Fibroblast of skin of right biceps (primary cell): Measurements from ENCODE around the gene PSMB10.
A peak's percentile ranks its signal among the peaks of the same experiment; 100 is the strongest.
"Not testable (repeated sequence)": the region's sequence is repeated elsewhere in the genome, so short reads cannot be mapped to it uniquely, and the experiment has no call there.

Source experiments
- DNase-seq: peaks from one replicate; pipeline ENCODE4 v3.0.0-alpha.2; 2013

PSMB10 gene

GRCh38 chr16:67936124-67936879 is at the start of gene PSMB10:
PSMB10 (minus strand) TSS chr16:67936850; CDS start chr16:67936749, 101 bp downstream.
- peak; percentile 59 for DNase-seq

- no peak for DNase-seq
Measured at GRCh38 chr16:67982011-67982696, 45.5 kb upstream of the PSMB10 start.

- no peak for DNase-seq
Measured at GRCh38 chr16:67979955-67980678, 43.5 kb upstream of the PSMB10 start, which contains the start of gene DPEP3. DPEP3 (minus strand) TSS chr16:67980499; CDS start chr16:67980380, 119 bp downstream.

DNA sequence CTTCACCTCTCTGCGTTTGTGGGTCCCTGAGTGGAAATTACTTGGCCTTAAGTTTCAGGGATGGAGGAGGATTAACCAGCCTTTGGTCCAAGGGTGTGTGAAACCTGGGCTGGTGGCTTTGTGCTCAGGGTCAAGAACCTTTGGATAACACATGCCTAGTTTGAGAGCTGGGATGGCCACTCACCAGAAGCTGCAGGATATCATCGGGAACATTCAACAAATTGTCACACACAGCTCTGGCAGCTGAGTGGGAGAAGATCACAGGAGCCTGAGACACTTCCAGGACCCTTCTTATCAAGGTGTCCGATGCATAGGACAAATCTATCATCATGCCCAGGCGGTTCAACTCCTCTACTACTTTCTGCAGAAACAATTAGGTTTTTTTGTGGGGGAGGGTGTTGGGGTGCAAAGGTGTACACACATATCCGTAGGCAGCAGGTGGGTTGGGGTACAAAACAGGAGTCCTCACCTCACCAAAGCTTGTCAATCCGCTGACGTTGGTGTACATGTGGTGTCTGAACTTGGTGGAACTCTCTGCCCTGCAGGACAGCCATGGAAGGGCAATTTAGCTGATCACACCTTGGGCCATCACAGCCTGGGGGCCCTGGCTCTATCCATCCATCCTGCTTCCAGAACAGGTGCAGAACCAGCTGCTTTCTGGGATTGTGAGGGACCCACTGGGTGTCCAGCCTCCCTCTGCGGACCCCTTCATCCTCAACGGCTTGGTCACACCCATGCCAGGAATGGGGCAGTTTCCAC is 41.0 kb upstream of the PSMB10 start:
- no peak for DNase-seq

DNA sequence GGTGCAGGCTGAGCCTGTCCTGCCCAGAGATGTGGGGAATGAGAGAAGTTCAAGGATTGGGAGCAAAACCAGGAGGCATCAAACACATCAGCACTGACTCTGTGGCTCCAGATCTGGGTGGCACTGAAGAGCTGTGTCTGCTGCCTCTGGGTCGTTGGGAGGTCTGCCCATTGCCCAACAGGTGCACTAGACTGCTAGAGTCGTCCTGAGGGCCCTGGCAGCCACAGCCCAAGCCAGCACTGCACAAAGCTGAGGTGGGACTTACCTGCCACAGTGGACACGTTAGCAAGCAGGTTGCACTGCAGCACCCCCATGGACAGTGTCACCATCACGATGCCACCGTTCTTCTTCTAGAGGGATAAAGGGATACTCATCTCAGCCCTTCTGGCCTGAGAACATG is 40.4 kb upstream of the PSMB10 start:
- DNase-seq, result no peak

DNA sequence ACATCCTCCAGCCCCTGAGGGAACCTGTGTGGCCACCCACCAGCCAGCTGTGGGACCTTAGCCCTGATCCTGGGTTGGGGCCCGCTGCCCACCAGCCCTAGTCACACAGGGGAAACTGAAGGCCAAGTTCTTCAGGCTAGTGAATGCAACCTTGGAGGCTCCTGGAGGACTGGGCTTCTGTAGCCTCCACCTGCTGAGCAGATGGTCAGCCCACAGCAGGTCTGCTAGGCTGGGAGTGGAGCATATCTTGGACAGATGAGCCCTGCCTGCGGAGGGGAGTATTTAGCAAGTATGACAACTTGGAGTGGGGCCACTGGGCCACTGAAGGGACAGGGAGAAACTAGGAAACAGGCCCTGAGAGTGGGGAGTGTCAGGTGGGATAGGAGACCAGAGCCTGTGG is 39.6 kb upstream of the PSMB10 start:
- DNase-seq, result no peak

GRCh38 chr16:67975321-67976105 is 38.9 kb upstream of the PSMB10 start:
- DNase-seq, result no peak

- DNase-seq, result not testable (repeated sequence)
Measured at GRCh38 chr16:67972285-67972684, 35.6 kb upstream of the PSMB10 start.

- DNase-seq, result no peak
Measured at GRCh38 chr16:67971111-67971510, 34.5 kb upstream of the PSMB10 start.

- no peak for DNase-seq
Measured at GRCh38 chr16:67969254-67970039, 32.8 kb upstream of the PSMB10 start.

DNA sequence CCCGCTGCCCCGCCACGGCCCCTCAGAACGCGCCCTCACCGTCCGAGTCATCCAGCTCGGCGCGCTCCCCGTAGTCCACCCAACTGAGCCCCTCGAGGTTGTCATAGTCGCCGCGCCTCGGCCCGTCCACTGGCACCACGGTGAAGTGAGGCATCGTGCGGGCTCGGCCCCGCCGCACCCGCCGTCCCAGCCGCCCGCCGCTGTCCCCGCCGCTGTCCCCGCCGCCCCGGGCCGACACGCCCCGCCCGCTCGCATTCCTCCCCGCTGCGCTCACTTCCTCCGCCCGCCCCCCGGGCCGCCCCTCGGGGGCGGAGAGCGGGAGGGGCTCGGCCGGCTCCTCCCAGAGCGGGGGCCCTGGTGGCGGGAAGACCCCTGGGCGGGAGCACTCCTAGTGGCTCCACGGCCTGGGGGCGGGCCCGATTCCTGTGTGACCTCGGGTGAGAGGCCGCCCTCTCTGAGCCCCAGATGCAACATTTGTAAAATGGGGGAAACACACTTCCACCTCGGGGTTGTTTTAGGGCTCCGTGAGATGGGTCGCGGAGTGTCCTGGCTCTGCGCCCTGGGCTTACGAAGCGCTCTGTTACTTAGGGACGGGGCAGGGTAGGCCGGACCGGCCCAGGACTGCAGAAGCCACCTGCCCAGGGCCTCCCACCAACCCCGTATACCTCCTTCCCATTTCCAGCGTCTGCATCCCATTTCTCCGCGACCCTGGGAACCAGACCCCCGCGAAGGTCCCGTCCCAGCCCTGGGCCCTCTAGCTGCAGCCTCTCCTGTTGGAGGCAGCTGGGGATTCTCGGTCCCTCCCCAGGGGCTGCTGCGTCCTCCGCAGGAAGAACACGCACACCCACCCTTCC is 32.0 kb upstream of the PSMB10 start, which contains the start of gene SLC12A4:
SLC12A4 (minus strand) TSS at position 238 of the 854 bp plus-strand sequence; CDS start at position 154, 84 bp downstream.
- DNase-seq, result peak; percentile 90

DNA sequence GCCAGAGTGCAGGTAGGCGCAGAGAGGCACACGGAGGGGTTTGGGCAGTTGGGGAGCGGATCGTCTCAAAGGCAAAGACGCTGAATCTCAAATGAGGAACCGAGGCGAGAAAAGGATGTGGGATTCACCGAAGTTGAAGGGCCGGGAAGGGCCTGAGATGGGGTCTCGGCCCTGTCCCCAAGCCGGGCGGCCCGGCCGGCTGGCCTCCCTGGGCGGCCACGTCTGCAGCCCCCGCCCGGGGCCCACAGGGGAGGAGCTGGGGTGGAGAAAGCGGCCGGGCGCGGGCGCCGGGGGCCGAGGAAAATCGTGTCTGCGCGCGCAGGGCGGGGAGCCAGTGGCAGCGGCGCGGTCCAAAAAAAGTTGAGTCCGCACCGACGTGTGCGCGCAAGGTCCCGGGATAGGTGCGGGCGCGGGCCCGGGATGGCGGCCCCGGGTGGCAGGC is 31.3 kb upstream of the PSMB10 start:
- peak; percentile 42 for DNase-seq

GRCh38 chr16:67967183-67967957 is 30.7 kb upstream of the PSMB10 start:
- DNase-seq, result peak; percentile 51

DNA sequence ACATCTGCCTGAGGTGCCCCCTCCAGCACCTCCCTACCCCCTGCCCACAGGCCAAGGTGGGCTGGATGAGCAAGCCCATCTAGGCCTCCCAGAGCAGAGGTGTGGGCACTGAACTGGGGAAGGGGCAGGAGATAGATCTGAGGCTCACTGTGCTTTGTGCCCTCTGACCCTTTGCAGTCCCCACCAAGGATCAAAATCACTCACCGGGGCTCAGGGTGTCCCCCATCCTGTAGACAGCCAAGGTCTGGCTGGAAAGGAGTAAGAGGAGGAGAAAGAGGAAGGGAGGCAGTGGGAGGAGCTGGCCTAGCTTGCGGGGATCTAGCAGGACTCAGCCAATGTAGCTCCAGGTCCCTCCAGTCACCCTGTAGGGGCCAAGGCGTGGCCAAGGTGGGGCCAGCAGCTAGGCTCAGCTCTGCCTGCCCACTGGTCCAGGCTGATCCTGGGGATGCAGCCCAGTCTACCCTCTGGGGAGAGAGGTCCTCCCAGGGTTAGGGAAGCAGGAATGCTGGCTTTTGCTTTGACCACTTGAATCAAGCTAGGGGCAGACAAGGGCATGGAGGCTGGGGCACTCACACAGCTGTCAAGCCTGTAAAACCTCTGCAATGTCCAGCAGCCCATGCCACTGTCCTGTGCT is 30.0 kb upstream of the PSMB10 start:
- peak; percentile 15 for DNase-seq

DNA sequence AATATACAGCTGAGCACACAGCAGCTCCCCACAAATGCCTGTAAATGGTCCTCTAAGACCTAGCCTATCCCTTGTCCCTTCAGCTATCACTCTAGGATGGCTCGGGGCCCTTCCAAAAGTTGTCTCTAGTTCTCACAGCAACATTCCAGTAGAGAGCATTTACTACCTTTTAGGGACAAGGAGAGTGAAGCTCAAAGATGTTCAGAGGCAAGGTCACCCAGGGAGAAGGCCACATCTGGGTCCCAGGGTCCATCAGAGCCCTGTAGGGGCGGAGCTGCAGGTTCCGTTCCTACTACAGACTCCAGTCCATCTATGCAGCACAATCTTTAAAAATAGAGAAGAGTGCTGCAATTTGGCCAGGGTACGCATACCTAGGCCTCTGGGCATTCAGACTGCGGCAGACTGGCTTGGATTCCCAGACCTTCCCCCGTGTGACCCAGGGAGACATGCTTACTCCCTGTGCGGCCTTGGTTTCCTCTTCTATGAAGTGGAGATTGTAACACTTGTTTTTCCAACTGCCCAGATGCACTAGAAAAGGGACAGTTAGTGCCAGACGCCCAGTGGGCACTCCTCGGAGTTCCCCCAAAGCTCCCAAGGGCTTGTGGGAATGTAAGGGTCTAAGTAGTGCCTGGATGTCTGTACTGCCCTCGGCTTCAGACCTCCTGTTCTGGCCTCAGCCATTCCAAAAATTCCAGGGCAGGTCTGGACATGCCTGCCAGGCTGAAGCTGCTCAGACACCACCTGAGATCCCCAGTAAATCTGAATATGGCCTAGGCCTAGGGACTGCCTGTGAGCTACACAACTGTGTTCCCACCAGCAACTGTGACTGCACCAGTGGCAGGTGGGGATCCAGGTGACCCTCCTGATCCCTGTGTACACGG is 29.3 kb upstream of the PSMB10 start:
- DNase-seq, result no peak

GRCh38 chr16:67964477-67965131 is 28.0 kb upstream of the PSMB10 start:
- DNase-seq, result no peak
